ENCODE data around the gene HLCS. TPM values are rescaled to one million over a fixed set of nuclear protein-coding genes. Genes with fewer than 3 reads are reported as not detected.

The HLCS gene
- total and polyA plus RNA-seq, 2 donors (not counting 1 experiment from before 2014, with no cell fraction given): 23.1 to 40.0 TPM

DNA sequence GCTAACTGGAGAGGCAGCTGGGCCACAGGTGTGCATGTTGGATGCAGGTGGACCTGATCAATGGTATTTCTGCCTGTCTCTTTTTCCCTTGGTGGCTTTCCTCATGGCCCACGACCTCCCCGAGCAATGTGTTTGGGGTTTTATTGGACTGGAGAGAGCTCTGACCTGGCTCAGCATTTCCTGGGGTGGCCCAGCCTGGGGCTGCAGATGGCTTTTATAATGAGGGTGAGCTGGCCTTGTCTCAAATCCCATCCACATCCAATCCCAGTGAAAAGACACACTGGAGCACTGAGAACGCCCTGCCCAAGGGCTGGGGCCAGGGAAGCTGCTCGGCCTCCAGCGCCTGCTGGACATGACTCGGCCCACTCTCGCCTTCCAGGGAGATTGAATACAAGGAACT, 223.5 kb downstream of the HLCS start:
- peaks cover 5% of the 10 kb centered on the region for H3K27me3 ChIP-seq (ENCODE audit: control insufficient read depth, insufficient read depth, low read length)
- H3K9me3 ChIP-seq (ENCODE audit: control insufficient read depth, insufficient read depth, low read depth, low read length): no peaks in the 10 kb centered on the region

DNA sequence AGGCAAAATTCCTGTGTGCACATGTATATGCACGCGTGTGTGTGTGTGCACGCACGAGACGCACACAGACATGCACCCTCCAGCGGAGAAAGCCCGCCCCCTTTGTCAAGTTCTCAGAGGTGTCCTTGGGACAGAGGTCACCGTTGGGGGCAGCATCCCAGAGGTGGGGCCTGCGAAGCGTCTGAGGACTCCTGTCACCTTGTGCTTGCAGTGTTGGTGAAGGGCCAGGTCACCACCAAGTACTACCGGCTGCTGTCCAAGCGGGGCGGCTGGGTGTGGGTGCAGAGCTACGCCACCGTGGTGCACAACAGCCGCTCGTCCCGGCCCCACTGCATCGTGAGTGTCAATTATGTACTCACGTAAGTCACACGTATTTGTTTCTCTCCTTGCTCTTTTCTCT, 225.0 kb downstream of the HLCS start:
- H3K4me1 ChIP-seq (ENCODE audit: control insufficient read depth, extremely low read depth, insufficient read depth, low read length): no peaks in the 10 kb centered on the region
- H2AFZ ChIP-seq (ENCODE audit: low read length): no peak overlapping the region
- H3K27me3 ChIP-seq (ENCODE audit: control insufficient read depth, insufficient read depth, low read length): peaks cover 5% of the 10 kb centered on the region
- no peaks in the 10 kb centered on the region for H4K20me1 ChIP-seq (ENCODE audit: control insufficient read depth, extremely low read depth, insufficient read depth, low read length)
- H3K27ac ChIP-seq (ENCODE audit: insufficient read depth, low read length): no peak overlapping the region
- H3K9ac ChIP-seq (ENCODE audit: insufficient read depth, low read length): no peak overlapping the region
- no peak overlapping the region for H3K4me3 ChIP-seq (replicated peaks in 1 of 4; ENCODE audit: control extremely low read depth in 1 of 4, insufficient read depth in 1 of 4, low read depth in 3 of 4, low read length in 4 of 4)
- DNase-seq (ENCODE audit: low read depth in 2 of 2): no peak
- no peaks in the 10 kb centered on the region for H3K79me2 ChIP-seq (ENCODE audit: control insufficient read depth, insufficient read depth, low read length)
- no peaks in the 10 kb centered on the region for H3K36me3 ChIP-seq (ENCODE audit: control insufficient read depth, insufficient read depth, low read length)
- H3K9me3 ChIP-seq (ENCODE audit: control insufficient read depth, insufficient read depth, low read depth, low read length): no peaks in the 10 kb centered on the region
- no peak overlapping the region for H3K4me2 ChIP-seq (ENCODE audit: extremely low read depth, insufficient read depth, low read length)
- TF ChIP-seq, protein P1, sequence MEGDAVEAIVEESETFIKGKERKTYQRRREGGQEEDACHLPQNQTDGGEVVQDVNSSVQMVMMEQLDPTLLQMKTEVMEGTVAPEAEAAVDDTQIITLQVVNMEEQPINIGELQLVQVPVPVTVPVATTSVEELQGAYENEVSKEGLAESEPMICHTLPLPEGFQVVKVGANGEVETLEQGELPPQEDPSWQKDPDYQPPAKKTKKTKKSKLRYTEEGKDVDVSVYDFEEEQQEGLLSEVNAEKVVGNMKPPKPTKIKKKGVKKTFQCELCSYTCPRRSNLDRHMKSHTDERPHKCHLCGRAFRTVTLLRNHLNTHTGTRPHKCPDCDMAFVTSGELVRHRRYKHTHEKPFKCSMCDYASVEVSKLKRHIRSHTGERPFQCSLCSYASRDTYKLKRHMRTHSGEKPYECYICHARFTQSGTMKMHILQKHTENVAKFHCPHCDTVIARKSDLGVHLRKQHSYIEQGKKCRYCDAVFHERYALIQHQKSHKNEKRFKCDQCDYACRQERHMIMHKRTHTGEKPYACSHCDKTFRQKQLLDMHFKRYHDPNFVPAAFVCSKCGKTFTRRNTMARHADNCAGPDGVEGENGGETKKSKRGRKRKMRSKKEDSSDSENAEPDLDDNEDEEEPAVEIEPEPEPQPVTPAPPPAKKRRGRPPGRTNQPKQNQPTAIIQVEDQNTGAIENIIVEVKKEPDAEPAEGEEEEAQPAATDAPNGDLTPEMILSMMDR (conservative IDR thresholded peaks at IDR 0.05 in 1 of 2, IDR thresholded peaks at IDR 0.05 in 1 of 2; ENCODE audit: low read depth in 1 of 2, low read length in 2 of 2): no peak
- TF ChIP-seq EZH2 (IDR thresholded peaks at IDR 0.05; ENCODE audit: low read length, missing control alignments): no peak

More for the DNA sequence above, 223.5 kb downstream of the HLCS start:
- H3K27ac ChIP-seq (ENCODE audit: insufficient read depth, low read length): no peak overlapping the region
- DNase-seq (ENCODE audit: low read depth in 2 of 2): no peak
- no peak overlapping the region for H3K4me2 ChIP-seq (ENCODE audit: extremely low read depth, insufficient read depth, low read length)
- no peak overlapping the region for H2AFZ ChIP-seq (ENCODE audit: low read length)
- H3K79me2 ChIP-seq (ENCODE audit: control insufficient read depth, insufficient read depth, low read length): no peaks in the 10 kb centered on the region
- no peaks in the 10 kb centered on the region for H3K4me1 ChIP-seq (ENCODE audit: control insufficient read depth, extremely low read depth, insufficient read depth, low read length)
- H3K36me3 ChIP-seq (ENCODE audit: control insufficient read depth, insufficient read depth, low read length): no peaks in the 10 kb centered on the region
- no peak overlapping the region for H3K9ac ChIP-seq (ENCODE audit: insufficient read depth, low read length)
- H3K4me3 ChIP-seq (replicated peaks in 1 of 4; ENCODE audit: control extremely low read depth in 1 of 4, insufficient read depth in 1 of 4, low read depth in 3 of 4, low read length in 4 of 4): no peak overlapping the region
- H4K20me1 ChIP-seq (ENCODE audit: control insufficient read depth, extremely low read depth, insufficient read depth, low read length): no peaks in the 10 kb centered on the region
- TF ChIP-seq EZH2 (IDR thresholded peaks at IDR 0.05; ENCODE audit: low read length, missing control alignments): no peak
- TF ChIP-seq, protein P1 (conservative IDR thresholded peaks at IDR 0.05 in 1 of 2, IDR thresholded peaks at IDR 0.05 in 1 of 2; ENCODE audit: low read depth in 1 of 2, low read length in 2 of 2): no peak

DNA sequence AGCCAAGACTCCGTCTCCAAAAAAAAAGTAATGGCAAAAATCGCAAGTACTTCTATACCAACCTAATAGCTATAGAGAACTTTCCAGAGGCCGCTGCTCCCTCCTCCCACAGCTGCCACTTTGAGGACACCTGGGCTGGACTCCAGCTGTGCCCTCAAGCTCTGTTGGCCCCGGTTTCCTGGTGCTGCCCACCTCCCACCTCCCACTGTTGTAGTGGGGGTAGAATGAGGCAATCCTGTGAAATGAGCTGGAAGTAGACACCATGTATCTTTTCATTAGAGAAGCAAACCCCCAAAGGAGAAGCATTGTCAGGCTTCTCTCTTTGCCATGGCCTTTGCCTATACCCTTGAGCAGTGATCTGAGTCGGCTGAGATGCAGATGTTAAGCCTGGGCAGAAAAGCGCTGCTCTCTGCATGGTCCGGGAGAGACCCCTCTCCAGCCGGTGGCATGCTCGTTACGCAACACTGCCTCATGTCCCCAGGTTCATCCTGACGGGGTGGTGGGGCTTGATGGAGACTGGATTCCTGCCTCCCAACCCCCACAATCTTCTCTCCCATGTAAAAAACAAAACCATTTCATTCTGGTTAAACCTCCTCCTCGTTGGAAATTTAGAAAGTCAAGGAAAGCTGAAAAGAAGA, 227.9 kb downstream of the HLCS start:
- H3K9me3 ChIP-seq (ENCODE audit: control insufficient read depth, insufficient read depth, low read depth, low read length): no peaks in the 10 kb centered on the region
- H3K36me3 ChIP-seq (ENCODE audit: control insufficient read depth, insufficient read depth, low read length): no peaks in the 10 kb centered on the region
- H3K27me3 ChIP-seq (ENCODE audit: control insufficient read depth, insufficient read depth, low read length): no peaks in the 10 kb centered on the region
- no peak overlapping the region for H3K4me3 ChIP-seq (replicated peaks in 1 of 4; ENCODE audit: control extremely low read depth in 1 of 4, insufficient read depth in 1 of 4, low read depth in 3 of 4, low read length in 4 of 4)
- no peaks in the 10 kb centered on the region for H3K4me1 ChIP-seq (ENCODE audit: control insufficient read depth, extremely low read depth, insufficient read depth, low read length)
- no peak overlapping the region for H2AFZ ChIP-seq (ENCODE audit: low read length)
- TF ChIP-seq EZH2 (IDR thresholded peaks at IDR 0.05; ENCODE audit: low read length, missing control alignments): no peak
- TF ChIP-seq, protein P1 (conservative IDR thresholded peaks at IDR 0.05 in 1 of 2, IDR thresholded peaks at IDR 0.05 in 1 of 2; ENCODE audit: low read depth in 1 of 2, low read length in 2 of 2): no peak
- H4K20me1 ChIP-seq (ENCODE audit: control insufficient read depth, extremely low read depth, insufficient read depth, low read length): no peaks in the 10 kb centered on the region
- no peak overlapping the region for H3K4me2 ChIP-seq (ENCODE audit: extremely low read depth, insufficient read depth, low read length)
- no peak overlapping the region for H3K27ac ChIP-seq (ENCODE audit: insufficient read depth, low read length)
- DNase-seq (ENCODE audit: low read depth in 2 of 2): no peak
- no peaks in the 10 kb centered on the region for H3K79me2 ChIP-seq (ENCODE audit: control insufficient read depth, insufficient read depth, low read length)
- no peak overlapping the region for H3K9ac ChIP-seq (ENCODE audit: insufficient read depth, low read length)
